GM21723 (cell line): Measurements from ENCODE around the gene NOTUM.

ENCODE experiments used
- ATAC-seq: cut with Tn5 transposase; IDR thresholded peaks from one replicate; pipeline ENCODE4 v1.9.1; 2021; ENCODE audit warnings: mild to moderate bottlenecking, moderate library complexity; ENCODE audit not compliant: unreplicated experiment

Gene NOTUM

GRCh38 chr17:81912441-81913309 is 48.3 kb downstream of the NOTUM start:
- ATAC-seq: no peak

- no peak for ATAC-seq
These were observed 49.0 kb downstream of the NOTUM start for GRCh38 chr17:81911969-81912368.

GRCh38 chr17:81911277-81911961 is 49.6 kb downstream of the NOTUM start, which contains the start of gene PCYT2:
Gene PCYT2, minus strand, starts transcription at chr17:81911399. Its CDS starts 44 bp downstream, at chr17:81911355.
- ATAC-seq: peak; percentile 63

GRCh38 chr17:81910840-81911276 is 50.1 kb downstream of the NOTUM start:
- peak; percentile 31 for ATAC-seq

GRCh38 chr17:81909966-81910839 is 50.8 kb downstream of the NOTUM start:
- ATAC-seq: no peak

- no peak for ATAC-seq
These were observed 51.8 kb downstream of the NOTUM start for GRCh38 chr17:81909231-81909630.

- ATAC-seq: no peak
These were observed 52.2 kb downstream of the NOTUM start for GRCh38 chr17:81908793-81909192.

GRCh38 chr17:81907219-81908145 is 53.5 kb downstream of the NOTUM start:
- no peak for ATAC-seq

GRCh38 chr17:81906476-81907218 is 54.3 kb downstream of the NOTUM start:
- no peak for ATAC-seq

GRCh38 chr17:81905993-81906392 is 55.0 kb downstream of the NOTUM start:
- no peak for ATAC-seq

GRCh38 chr17:81905424-81905875 is 55.5 kb downstream of the NOTUM start:
- ATAC-seq: no peak

- no peak for ATAC-seq
These were observed 56.2 kb downstream of the NOTUM start for GRCh38 chr17:81904600-81905423.

GRCh38 chr17:81903896-81904599 is 56.9 kb downstream of the NOTUM start:
- no peak for ATAC-seq

GRCh38 chr17:81903415-81903831 is 57.6 kb downstream of the NOTUM start:
- ATAC-seq: no peak

GRCh38 chr17:81902653-81903414 is 58.2 kb downstream of the NOTUM start:
- ATAC-seq: no peak
